ENCODE results near the gene GALNT8. TPM values are rescaled to one million over a fixed set of nuclear protein-coding genes. Genes with fewer than 3 reads are reported as not detected.
"Not testable (repeated sequence)": the region's sequence is repeated elsewhere in the genome, so short reads cannot be mapped to it uniquely, and the experiment has no call there.

GALNT8 gene
- total RNA-seq, result 0.35 and 0.53 TPM in 2 replicates

- DNase-seq (ENCODE audit: extremely low read depth, low read depth, low spot score), result no peak
These were observed at the start of gene GALNT8 for GRCh38 chr12:4719821-4720636. Gene GALNT8, plus strand, starts transcription at chr12:4720400. Its CDS starts 278 bp downstream, at chr12:4720678.

- DNase-seq (ENCODE audit: extremely low read depth, low read depth, low spot score), result no peak
These were observed 40.5 kb upstream of the GALNT8 start for GRCh38 chr12:4679711-4680110.

DNA sequence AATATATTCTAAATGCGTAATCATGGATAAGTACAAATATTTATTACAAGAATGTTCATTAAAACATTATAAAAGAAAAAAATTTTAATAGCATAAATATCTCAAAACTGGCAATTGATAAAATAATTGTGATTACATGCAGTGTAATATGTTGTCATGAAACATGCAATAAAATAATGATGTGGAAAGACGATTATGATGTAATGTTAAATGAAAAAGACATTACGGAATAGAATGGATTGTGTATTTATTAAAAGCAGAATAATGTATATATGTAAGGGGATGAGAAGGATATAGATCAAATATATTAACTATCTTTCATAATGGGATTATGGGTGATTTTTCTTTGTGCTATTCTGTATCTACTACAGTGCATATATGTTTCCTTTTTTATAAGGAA is 38.5 kb upstream of the GALNT8 start:
- no peak for DNase-seq (ENCODE audit: extremely low read depth, low read depth, low spot score)

GRCh38 chr12:4685317-4685716 is 34.9 kb upstream of the GALNT8 start:
- DNase-seq (ENCODE audit: extremely low read depth, low read depth, low spot score), result no peak

DNA sequence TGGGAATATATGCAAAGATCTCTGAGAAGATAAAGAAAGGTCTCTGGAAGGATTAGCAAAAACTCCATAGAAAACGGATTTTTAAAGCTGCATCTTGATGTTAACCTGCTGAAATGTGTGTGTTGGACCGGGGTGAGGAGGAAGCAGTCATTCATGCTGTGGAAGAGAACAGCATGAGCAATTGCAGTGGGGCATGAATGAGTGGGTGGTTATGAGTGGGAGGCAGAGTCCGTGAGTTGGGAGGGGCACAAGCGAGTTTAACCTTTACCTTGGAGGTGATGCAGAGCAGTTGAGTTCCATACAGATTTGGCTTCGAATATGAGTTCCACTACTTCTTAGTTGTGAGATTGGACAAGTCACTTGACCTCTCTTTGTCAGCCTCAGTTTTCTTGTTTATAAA is 29.4 kb upstream of the GALNT8 start:
- DNase-seq (ENCODE audit: extremely low read depth, low read depth, low spot score), result no peak

DNA sequence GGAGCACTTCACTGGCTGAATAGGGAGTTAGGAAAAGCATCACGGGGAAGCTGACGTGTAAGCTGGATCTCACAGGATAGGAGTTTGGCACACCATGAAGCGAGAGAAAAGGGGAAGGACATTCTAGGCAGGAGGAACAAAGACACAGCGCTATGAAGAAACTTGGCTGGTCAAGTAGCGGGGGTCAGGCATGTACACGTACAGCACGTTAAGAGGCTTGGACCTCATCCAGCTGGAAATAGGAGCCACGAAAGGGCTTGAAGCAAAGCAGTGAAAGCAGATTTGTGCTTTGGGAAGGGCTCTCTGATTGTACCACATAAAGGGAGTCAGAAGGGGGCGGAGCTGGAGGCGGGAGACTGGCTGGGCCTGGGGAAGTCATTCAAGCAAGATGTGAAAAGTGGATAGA is 19.6 kb upstream of the GALNT8 start:
- DNase-seq (ENCODE audit: extremely low read depth, low read depth, low spot score), result no peak

DNA sequence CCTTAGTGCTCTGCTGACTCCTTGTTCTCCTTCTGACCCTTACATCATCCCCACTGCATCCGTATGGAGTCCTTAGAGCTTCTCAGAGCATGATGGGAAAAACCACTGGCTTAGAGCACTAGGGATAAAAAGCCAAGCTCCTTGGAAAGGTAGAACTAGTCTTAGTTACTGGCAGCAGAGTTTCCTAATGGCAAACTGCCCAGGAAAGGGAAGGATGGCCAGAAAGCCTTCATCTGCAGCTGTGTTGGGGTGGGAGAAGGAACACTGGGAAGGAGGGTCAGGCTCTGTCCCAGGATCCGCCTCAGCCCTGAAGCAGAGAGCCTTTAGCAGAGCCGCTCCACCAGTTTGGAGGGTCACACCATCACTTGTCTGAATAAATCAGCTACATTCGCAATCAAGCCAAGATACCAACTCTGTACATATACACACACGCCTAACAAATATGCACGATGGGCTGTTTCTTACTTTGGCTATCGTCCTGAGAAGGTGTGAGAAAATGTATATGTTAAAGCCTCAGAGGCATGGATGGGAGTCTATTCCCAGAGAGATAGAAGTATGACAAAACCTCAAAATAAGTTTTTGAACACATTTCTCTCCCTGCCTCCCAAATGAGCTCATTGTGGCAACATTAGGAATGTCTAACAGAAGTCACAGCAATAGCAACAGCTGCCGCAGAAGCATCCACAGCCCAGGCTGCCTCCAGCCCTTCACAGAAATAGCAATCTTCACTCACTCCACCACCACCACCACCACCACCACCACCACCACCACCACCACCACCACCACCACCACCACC is 18.6 kb upstream of the GALNT8 start:
- DNase-seq (ENCODE audit: extremely low read depth, low read depth, low spot score), result no peak

DNA sequence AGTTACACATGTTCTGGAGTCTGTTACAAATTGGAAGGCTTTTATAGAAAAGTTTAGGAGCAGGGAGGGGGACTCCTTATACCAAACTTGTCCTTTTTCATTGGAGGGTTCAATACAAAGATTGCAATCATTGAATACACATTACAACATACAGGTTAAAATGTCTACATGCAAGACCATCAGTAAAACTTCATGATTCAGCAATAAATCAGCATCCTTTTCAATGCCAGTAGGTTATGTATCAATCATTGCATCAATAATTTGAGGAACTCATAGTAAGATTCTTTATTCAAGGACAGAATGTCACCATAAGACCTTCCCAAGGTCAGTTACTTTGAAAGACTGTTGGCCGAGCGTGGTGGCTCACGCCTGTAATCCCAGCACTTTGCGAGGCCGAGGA is 16.5 kb upstream of the GALNT8 start:
- DNase-seq (ENCODE audit: extremely low read depth, low read depth, low spot score), result no peak

DNA sequence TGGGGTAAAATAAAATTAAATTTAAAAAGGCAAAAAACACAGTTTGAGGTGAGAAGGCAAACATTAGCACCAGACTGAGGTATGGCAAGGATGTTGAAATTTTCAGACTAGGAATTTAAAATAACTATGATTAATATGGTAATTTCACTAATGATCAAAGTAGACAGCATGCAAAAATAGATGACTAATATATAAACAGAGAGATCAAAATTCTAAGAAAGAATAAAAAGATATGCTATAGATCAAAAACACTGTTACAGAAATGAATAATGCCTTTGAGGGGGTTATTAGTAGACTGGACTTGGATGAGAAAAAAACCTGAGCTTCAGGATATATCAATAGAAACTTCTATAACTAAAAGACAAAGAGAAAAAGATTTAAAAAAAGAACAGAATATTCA is 14.4 kb upstream of the GALNT8 start:
- no peak for DNase-seq (ENCODE audit: extremely low read depth, low read depth, low spot score)

GRCh38 chr12:4707306-4707705 is 12.9 kb upstream of the GALNT8 start:
- no peak for DNase-seq (ENCODE audit: extremely low read depth, low read depth, low spot score)

DNA sequence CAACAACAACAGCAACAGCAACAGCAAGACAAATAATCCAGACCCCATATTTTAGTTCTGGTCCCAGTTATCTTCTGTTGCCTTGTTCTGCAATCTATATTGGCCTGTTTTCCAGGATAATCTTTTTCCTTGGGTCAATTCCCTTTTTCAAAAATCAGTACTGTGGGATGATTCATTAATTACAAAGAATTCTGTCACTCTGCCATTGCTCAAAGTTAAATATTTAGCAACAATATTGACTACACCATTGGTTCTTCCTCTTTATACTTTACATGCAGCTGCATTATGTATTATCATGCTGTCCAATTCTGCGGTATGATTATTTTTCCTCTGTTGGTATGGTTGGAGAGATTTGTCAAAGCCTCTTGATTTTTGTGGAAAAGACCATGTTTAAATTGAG is 10.1 kb upstream of the GALNT8 start:
- DNase-seq (ENCODE audit: extremely low read depth, low read depth, low spot score), result no peak

- DNase-seq (ENCODE audit: extremely low read depth, low read depth, low spot score), result no peak
These were observed 5.3 kb upstream of the GALNT8 start for GRCh38 chr12:4714879-4715278.

DNA sequence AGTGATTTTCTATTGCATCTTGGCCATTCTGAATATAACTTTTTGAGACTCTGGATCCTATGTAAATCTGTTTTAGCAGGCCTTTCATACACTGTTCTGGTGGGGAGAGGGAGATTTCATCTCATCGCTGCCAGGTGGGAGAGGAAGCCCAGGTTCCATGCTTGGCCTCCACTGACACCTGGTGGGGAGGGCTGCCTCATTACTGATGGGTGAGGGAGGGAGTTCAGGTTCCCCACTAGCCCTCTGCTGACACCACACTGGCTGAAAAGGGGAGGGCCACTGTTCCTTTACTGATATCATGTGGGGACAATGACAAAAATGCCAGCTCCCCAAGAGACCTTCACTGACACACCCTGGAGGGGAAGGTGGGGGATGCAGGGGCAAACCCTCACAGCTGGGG is 2.4 kb upstream of the GALNT8 start:
- DNase-seq (ENCODE audit: extremely low read depth, low read depth, low spot score), result no peak

DNA sequence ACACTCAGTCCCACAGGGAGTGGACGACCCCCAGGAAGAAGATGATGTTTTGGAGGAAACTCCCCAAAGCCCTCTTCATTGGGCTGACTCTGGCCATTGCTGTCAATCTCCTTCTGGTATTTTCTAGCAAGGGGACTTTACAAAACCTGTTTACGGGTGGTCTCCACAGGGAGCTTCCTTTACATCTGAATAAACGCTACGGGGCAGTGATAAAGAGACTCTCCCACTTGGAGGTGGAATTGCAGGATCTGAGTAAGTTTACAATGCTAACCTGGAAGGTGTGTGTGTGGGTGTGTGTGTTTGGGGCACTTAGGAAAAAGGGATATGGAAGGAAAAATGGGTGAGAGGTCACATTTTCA is 416 bp downstream of the GALNT8 start:
- DNase-seq (ENCODE audit: extremely low read depth, low read depth, low spot score), result no peak

DNA sequence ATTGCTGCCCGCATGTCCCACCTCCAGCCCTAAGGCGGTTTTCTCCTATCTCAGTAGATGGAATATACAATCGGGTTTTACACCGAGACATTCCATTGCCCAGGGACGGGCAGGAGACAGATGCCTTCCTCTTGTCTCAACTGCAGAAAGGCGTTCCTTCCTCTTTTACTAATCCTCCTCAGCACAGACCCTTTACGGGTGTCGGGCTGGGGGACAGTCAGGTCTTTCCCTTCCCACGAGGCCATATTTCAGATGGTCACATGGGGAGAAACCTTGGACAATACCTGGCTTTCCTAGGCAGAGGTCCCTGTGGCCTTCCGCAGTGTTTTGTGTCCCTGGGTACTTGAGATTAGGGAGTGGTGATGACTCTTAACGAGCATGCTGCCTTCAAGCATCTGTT is 1.4 kb downstream of the GALNT8 start:
- DNase-seq (ENCODE audit: extremely low read depth, low read depth, low spot score), result not testable (repeated sequence)

GRCh38 chr12:4723226-4723625 is 3.0 kb downstream of the GALNT8 start:
- DNase-seq (ENCODE audit: extremely low read depth, low read depth, low spot score), result no peak

DNA sequence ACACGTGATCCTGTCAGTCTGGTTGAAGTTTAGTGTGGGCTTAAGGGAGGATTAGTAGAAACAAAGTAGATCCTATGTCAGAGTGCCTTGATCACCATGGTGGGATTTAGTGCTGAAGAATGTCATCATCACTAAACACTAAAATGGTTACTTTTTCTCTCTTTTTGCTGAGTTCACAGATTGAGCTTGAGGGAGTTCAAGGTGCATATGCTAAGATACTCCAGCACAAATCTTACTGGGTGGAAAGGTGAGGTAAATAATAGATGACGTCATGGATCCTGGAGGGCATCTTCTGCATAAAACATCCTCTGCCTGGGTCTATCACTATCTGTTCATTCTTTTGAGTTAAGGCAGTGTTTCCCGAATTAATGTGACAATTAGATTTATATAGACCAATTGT is 4.9 kb downstream of the GALNT8 start:
- DNase-seq (ENCODE audit: extremely low read depth, low read depth, low spot score), result no peak

- DNase-seq (ENCODE audit: extremely low read depth, low read depth, low spot score), result no peak
These were observed 14.6 kb downstream of the GALNT8 start for GRCh38 chr12:4734625-4735340.

- DNase-seq (ENCODE audit: extremely low read depth, low read depth, low spot score), result no peak
These were observed 15.9 kb downstream of the GALNT8 start for GRCh38 chr12:4736091-4736490.

DNA sequence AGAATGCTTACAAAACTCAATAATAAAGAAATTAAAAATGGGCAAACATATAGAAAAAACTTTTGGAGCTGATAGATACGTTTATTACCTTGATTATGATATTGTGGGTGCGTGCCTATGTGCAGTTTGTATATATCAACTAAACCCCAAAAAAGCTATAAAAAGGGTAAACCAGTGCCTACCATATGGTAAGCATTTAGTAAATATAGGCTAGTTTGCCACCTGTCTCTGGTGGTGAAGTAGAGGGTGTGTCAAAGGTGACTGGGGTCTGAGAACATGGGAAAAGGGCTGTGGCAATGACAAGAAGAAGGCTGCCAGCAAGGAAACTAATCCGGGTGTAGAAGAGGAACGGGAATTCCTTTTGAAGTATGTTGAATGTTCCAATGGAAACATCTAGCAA is 18.3 kb downstream of the GALNT8 start:
- DNase-seq (ENCODE audit: extremely low read depth, low read depth, low spot score), result no peak

DNA sequence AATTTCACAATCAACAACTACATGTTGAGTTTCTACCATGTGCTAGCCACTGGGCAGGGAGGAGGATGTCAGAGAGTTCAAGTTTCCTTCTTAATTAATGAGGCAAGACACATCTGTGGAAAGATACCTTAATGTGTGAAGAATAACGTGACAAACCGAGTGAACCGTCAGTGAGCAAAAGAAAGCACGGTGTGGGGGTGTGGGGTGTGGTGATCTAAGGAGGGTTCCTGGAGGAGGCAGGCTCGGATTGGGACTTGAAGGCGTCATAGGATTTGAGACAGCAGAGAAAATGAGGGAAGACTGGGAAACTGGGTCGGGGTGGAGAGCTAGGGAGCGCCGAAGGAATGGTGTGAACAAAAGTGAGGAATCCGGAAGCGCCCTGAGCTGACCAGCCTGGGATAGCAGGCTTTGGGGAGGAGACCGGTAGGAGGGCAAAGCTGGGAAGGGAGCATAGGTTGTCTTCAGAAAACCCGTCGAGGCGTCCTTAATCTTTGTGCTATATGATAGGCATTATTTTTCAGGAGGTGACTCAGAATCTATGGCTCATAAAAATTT is 22.3 kb downstream of the GALNT8 start:
- DNase-seq (ENCODE audit: extremely low read depth, low read depth, low spot score), result no peak

Data from glomerular endothelial cell (primary cell).